K562 (cell line): ENCODE measurements around the gene RAB3C. TPM values are rescaled to one million over a fixed set of nuclear protein-coding genes. Genes with fewer than 3 reads are reported as not detected.
"Not testable (repeated sequence)": the region's sequence is repeated elsewhere in the genome, so short reads cannot be mapped to it uniquely, and the experiment has no call there.

Source experiments
- ATAC-seq: fragments of 200-7000 bp; cut with Tn5 transposase; 3 replicates; pipeline ENCODE4 v1.9.1; 2020; ENCODE audit warnings: moderate library complexity
- BruUV-seq: library from RNA; stranded (reverse); fragments of 400-500 nt; replicated peaks from 2 replicates; lab custom pipeline; 2021; lab: Mats Ljungman, UMichigan
- CTCF ChIA-PET: fragments of 300-600 bp; formaldehyde crosslinking; extraction: SDS; loops from one replicate; lab custom pipeline; 2021; ENCODE audit warnings: low intra/inter-chr PET ratio; lab: Yijun Ruan, JAX
- POLR2A ChIA-PET: fragments of 300-600, 350-650 bp; sonication (Branson Sonifier 250); formaldehyde crosslinking; extraction: SDS; loops from one replicate; lab custom pipeline; 2021; ENCODE audit warnings: antibody characterized with exemption, inconsistent platforms; lab: Yijun Ruan, JAX
- DNase-seq, 4 experiments: peaks; one replicate each; pipeline versions ENCODE4 v3.0.0 to v3.0.0-alpha.2; 2011 to 2018; ENCODE audit warnings: low spot score in 3 of 4, mixed read lengths in 3 of 4; ENCODE audit errors: extremely low read depth in 1 of 4
- FAIRE-seq: peaks from 2 replicates; lab custom pipeline; 2011; peaks lifted over from hg19 to GRCh38; lab: Jason Lieb, UNC
- H2AFZ ChIP-seq: 2 replicates; pipeline ENCODE4 v1.6.0; 2011; ENCODE audit warnings: low read depth, low read length, control low read depth, inconsistent platforms
- H3K27ac ChIP-seq: fragments of 200-600 bp; 3 replicates; pipeline ENCODE4 v1.8.0; 2011; ENCODE audit warnings: low read depth, mild to moderate bottlenecking, control low read depth, inconsistent platforms, low read length, moderate library complexity, mixed read lengths; ENCODE audit errors: extremely low read depth
- H3K27me3 ChIP-seq, 2 experiments: fragments of 300-600 bp in 1 of 2; 2 replicates in 1 of 2; 3 replicates in 1 of 2; pipeline versions ENCODE4 v1.6.0 to v1.8.0; 2011; ENCODE audit warnings: inconsistent platforms in 2 of 2, low read length in 2 of 2, mild to moderate bottlenecking in 1 of 2, mixed read lengths in 1 of 2, moderate library complexity in 1 of 2; ENCODE audit not compliant: control insufficient read depth in 2 of 2, insufficient read depth in 2 of 2
- H3K36me3 ChIP-seq: fragments of 300-600 bp; 3 replicates; pipeline ENCODE4 v1.8.0; 2011; ENCODE audit warnings: mild to moderate bottlenecking, low read length, inconsistent platforms; ENCODE audit not compliant: control insufficient read depth, insufficient read depth
- H3K4me1 ChIP-seq, 2 experiments: fragments of 200-600 bp in 1 of 2; replicated peaks in 1 of 2; 2 replicates in 1 of 2; 3 replicates in 1 of 2; pipeline versions ENCODE4 v1.5.1 to v1.8.0; 2011; ENCODE audit warnings: inconsistent platforms in 2 of 2, low read length in 2 of 2, mild to moderate bottlenecking in 1 of 2, mixed read lengths in 1 of 2, moderate library complexity in 1 of 2; ENCODE audit not compliant: control insufficient read depth in 2 of 2, insufficient read depth in 2 of 2
- H3K4me2 ChIP-seq: 2 replicates; pipeline ENCODE4 v1.6.1; 2011; ENCODE audit warnings: low read length, control low read depth, inconsistent platforms, mixed read lengths; ENCODE audit not compliant: insufficient read depth
- H3K4me3 ChIP-seq: fragments of 200-600 bp; sonication (generic), shearing (Covaris generic); 2 replicates; pipeline ENCODE4 v1.5.1; 2016; ENCODE audit warnings: control low read depth, inconsistent platforms
- H3K79me2 ChIP-seq: fragments of 200-600 bp; 3 replicates; pipeline ENCODE4 v1.8.0; 2011; ENCODE audit warnings: low read length, inconsistent platforms; ENCODE audit not compliant: control insufficient read depth, insufficient read depth
- H3K9ac ChIP-seq, 2 experiments: 2 replicates each; pipeline versions ENCODE4 v1.6.0 to v1.6.1; 2011; ENCODE audit warnings: low read depth in 2 of 2, low read length in 2 of 2, control low read depth in 1 of 2, inconsistent platforms in 1 of 2, mild to moderate bottlenecking in 1 of 2, mixed read lengths in 1 of 2; ENCODE audit not compliant: insufficient read depth in 1 of 2
- H3K9me1 ChIP-seq: one replicate; pipeline ENCODE4 v1.6.0; 2011; ENCODE audit warnings: inconsistent platforms, mild to moderate bottlenecking, low read length, moderate library complexity; ENCODE audit not compliant: control insufficient read depth, insufficient read depth
- H3K9me3 ChIP-seq: replicated peaks from 2 replicates; pipeline ENCODE4 v1.5.1; 2011; ENCODE audit warnings: low read depth, low read length, inconsistent platforms; ENCODE audit not compliant: control insufficient read depth, insufficient read depth
- H4K20me1 ChIP-seq: replicated peaks from 2 replicates; pipeline ENCODE4 v1.6.1; 2011; ENCODE audit warnings: low read length, inconsistent platforms, mixed read lengths; ENCODE audit not compliant: control insufficient read depth, insufficient read depth
- NFYB ChIP-seq: IDR thresholded peaks from 2 replicates; pipeline ENCODE4 v1.6.1; 2011; ENCODE audit warnings: mild to moderate bottlenecking, moderate library complexity; ENCODE audit not compliant: insufficient read length; ENCODE audit errors: extremely low read depth
- ZNF444 ChIP-seq: fragments of 250-450 bp; sonication (Bioruptor Pico); IDR thresholded peaks from 2 replicates; pipeline ENCODE4 v1.4.0; 2020; ENCODE audit warnings: mild to moderate bottlenecking, moderate library complexity
- WGBS: fragments of 100-300 bp; shearing (Covaris generic); methylation state at CpG from one replicate; pipeline ENCODE4 v1.1.6; 2016; ENCODE audit warnings: low coverage, mixed read lengths; ENCODE audit not compliant: insufficient coverage; ENCODE audit errors: missing lambda C conversion rate; 5-methylcytosine and 5-hydroxymethylcytosine counted together
- in situ Hi-C: fragments of 300-500 bp; cut with MboI; formaldehyde crosslinking; loops from 4 replicates; pipeline ENCODE4 v1.15.0; 2018; ENCODE audit warnings: inconsistent platforms, mixed read lengths
- intact Hi-C: fragments of 100-400 bp; cut with micrococcal nuclease; formaldehyde crosslinking; loops from 2 replicates; pipeline ENCODE4 v1.14.2; 2022
- polyA plus RNA-seq, 8 experiments: library from polyadenylated mRNA; depleted of rRNA in 4 of 8; stranded (reverse) in 5 of 8; unstranded in 3 of 8; fragments of >200 nt; fragmentation: Nextera tagmentation in 2 of 8; fragmentation: Illumina TruSeq in 1 of 8; extraction: Ambion mirVana in 2 of 8; extraction: Trizol in 1 of 8; gene quantifications; 2 replicates each; pipeline versions ENCODE4 v1.2.1 to v1.2.3, GENCODE V29; 2011 to 2014; ENCODE audit warnings: inconsistent platforms in 1 of 8, missing spikeins in 1 of 8
- total RNA-seq, 7 experiments: library from RNA; depleted of rRNA in 6 of 7; stranded (reverse); fragments of >200 nt in 6 of 7; fragmentation: Illumina TruSeq in 2 of 7; extraction: Trizol in 2 of 7; gene quantifications; 2 replicates each; pipeline versions ENCODE4 v1.2.1 to v1.2.3, GENCODE V29; 2011 to 2021; ENCODE audit warnings: low replicate concordance in 1 of 7

Gene RAB3C
- total and polyA plus RNA-seq, 9 of the 15 experiments (the other 6 are each of a cell fraction or from before 2014, with no cell fraction given): not detected

DNA sequence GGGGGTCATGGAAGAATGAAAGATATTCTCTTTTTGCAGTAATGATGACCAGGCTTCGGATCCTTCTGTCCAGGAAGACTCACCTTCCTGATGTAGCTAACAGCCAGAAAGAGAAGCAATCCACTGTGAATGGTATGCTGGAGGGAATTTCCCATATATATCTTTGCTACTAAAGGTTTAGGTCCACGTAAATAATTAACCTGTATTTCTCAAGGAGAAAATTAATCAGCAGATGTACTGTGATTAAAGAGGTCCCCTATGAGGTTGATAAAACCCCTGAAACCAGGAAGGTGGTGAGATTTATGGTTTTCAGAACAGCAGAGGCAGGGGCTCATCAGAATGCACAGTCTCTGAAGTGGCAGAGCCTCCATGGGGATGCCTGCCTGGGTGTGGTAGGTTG, 11.4 kb upstream of the RAB3C start:
- in situ Hi-C loops: no loop called here
- intact Hi-C loops: no loop called here
- no peaks in the 10 kb centered on the region for H3K27me3 ChIP-seq
- no peak overlapping the region for H3K4me2 ChIP-seq
- POLR2A ChIA-PET: interaction anchor here (0.7 kb wide), 1 partner anchor 13 kb away, joined by 3 read pairs; no protein-coding TSS in a partner anchor
- no peak overlapping the region for H3K27ac ChIP-seq
- H3K9me3 ChIP-seq: no peaks in the 10 kb centered on the region; the same call in 1 of the 2 replicates
- WGBS: 0% methylated on average over 2 of the region's 2 CpGs
- no peaks in the 10 kb centered on the region for H3K79me2 ChIP-seq
- DNase-seq: no peak
- no peak overlapping the region for H2AFZ ChIP-seq
- H3K4me3 ChIP-seq: no peak overlapping the region
- CTCF ChIA-PET: no interaction called here
- no peaks in the 10 kb centered on the region for H3K36me3 ChIP-seq
- no peaks in the 10 kb centered on the region for H4K20me1 ChIP-seq
- TF ChIP-seq NFYB: no peak
- TF ChIP-seq ZNF444 (CRISPR knock-in tag): no peak
- no peak for FAIRE-seq
- ATAC-seq: no peak
- no peaks in the 10 kb centered on the region for H3K4me1 ChIP-seq
- no peaks in the 10 kb centered on the region for H3K9me1 ChIP-seq
- no peak overlapping the region for H3K9ac ChIP-seq
- BruUV-seq: no TSS peak

GRCh38 chr5:58572973-58573372, 9.9 kb upstream of the RAB3C start:
- H3K9me3 ChIP-seq, H3K79me2 ChIP-seq, H3K9me1 ChIP-seq, intact Hi-C loops, H3K4me3 ChIP-seq, FAIRE-seq, H3K27me3 ChIP-seq, H3K36me3 ChIP-seq, BruUV-seq, POLR2A ChIA-PET, DNase-seq, H4K20me1 ChIP-seq, H3K27ac ChIP-seq, H3K4me1 ChIP-seq, in situ Hi-C loops, ATAC-seq, H3K4me2 ChIP-seq, H3K9ac ChIP-seq, CTCF ChIA-PET, H2AFZ ChIP-seq: not testable (repeated sequence)
- 2% methylated on average over 5 of the region's 5 CpGs for WGBS
